GM10266 (cell line): ENCODE measurements around the gene LAYN.

Experiments used
- DNase-seq: peaks from one replicate; pipeline ENCODE4 v3.0.0; 2012; ENCODE audit errors: extremely low spot score
- TF ChIP-seq, protein P1 (sequence below): IDR thresholded peaks from 2 replicates; pipeline ENCODE4 v1.5.1; 2012; ENCODE audit warnings: mild to moderate bottlenecking, low read depth; ENCODE audit not compliant: control insufficient read depth, insufficient read depth; ENCODE audit errors: missing control alignments

The LAYN gene, protein sequence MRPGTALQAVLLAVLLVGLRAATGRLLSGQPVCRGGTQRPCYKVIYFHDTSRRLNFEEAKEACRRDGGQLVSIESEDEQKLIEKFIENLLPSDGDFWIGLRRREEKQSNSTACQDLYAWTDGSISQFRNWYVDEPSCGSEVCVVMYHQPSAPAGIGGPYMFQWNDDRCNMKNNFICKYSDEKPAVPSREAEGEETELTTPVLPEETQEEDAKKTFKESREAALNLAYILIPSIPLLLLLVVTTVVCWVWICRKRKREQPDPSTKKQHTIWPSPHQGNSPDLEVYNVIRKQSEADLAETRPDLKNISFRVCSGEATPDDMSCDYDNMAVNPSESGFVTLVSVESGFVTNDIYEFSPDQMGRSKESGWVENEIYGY

DNA sequence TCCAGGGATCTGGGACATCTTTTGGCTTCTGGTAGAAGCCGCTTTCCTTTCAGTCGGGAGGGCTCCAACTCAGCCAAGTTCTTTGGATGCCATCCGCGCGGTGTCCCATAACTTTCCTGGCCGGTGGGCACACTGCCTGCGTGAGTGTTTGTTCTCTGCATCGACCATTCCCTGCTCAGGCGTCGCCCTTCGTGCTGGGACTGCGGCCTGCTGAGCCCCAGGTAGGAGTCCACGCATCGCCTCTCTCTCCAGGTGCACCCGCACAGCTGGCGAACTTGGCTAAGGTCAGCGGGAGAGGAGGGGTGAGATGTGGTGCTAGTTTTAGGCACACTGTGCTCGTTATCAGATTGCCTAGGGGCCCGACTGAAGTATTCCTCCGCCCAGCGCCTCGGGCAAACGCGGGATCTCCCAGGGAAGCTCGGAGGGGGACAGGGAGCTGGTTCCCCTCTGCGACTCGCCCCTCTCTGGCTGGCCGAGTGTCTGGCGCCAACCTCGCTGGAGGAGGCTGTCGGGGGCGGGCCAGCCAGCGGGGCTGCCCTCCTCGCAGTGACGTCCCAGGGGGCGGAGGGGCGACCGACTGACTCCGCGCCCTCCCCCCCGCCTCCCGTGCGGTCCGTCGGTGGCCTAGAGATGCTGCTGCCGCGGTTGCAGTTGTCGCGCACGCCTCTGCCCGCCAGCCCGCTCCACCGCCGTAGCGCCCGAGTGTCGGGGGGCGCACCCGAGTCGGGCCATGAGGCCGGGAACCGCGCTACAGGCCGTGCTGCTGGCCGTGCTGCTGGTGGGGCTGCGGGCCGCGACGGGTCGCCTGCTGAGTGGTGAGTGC lies at the start of gene LAYN:
LAYN (plus strand) TSS at position 607 of the 823 bp plus-strand sequence; CDS start at position 731, 124 bp downstream.
- TF ChIP-seq, protein P1, sequence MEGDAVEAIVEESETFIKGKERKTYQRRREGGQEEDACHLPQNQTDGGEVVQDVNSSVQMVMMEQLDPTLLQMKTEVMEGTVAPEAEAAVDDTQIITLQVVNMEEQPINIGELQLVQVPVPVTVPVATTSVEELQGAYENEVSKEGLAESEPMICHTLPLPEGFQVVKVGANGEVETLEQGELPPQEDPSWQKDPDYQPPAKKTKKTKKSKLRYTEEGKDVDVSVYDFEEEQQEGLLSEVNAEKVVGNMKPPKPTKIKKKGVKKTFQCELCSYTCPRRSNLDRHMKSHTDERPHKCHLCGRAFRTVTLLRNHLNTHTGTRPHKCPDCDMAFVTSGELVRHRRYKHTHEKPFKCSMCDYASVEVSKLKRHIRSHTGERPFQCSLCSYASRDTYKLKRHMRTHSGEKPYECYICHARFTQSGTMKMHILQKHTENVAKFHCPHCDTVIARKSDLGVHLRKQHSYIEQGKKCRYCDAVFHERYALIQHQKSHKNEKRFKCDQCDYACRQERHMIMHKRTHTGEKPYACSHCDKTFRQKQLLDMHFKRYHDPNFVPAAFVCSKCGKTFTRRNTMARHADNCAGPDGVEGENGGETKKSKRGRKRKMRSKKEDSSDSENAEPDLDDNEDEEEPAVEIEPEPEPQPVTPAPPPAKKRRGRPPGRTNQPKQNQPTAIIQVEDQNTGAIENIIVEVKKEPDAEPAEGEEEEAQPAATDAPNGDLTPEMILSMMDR: no peak
- no peak for DNase-seq

GRCh38 chr11:111494040-111494439 lies 46.5 kb upstream of the LAYN start:
- TF ChIP-seq, protein P1: no peak
- no peak for DNase-seq

DNA sequence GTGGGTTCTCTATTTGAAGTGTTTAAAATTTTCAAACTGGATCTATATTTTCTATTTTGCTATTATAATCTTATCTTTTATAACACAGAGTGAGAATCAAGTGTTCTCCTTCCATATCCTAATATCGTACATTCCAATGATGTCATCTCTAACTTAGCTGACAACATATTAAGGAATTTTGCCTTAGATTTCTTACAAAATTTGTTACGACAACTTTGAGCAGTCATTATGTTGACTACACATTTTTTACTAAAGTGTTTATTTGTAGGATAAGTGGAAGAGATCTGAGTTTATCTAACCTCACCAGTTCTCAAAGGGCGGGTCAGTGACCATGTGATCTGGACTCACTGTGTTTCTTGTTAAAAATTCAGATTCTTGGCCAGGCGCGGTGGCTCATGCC lies 41.0 kb upstream of the LAYN start:
- TF ChIP-seq, protein P1: no peak
- no peak for DNase-seq

DNA sequence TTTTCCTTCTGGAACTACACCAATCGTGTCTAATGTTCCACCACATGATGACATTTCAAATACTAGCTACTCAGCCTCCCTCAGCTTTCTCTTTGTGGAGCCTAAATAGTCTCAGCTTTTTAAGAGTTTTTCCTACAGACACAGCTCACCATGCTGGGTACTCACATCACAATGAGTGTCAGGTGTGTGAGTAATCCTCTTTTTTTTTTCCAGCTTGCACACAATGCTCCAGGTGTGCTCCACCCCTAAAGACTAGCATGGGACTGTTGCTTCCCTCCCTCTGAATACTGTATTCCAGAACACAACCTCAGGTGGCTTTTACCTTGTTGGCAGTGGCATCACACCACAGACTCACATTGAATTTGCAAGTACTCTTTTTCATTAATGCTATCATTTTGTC lies 40.0 kb upstream of the LAYN start:
- TF ChIP-seq, protein P1: no peak
- DNase-seq: no peak

DNA sequence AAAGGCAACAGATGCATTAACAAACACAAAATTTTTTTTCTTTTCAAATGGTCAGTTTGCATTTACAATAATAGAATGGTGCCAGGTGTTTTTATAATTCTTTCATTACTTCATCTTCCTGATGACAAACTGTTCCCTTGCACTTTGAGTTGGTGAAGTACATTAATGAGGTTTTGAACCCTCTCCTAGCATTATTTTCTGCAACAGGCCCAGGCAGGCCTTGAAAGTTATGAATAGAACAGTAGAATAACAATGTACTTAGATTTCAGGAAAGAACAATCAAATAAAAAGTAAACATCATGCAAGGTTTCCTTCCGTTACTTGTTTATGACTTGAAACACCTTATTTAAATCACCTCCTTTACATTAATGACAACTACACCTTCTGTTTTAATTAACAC lies 37.9 kb upstream of the LAYN start:
- TF ChIP-seq, protein P1: no peak
- DNase-seq: no peak

GRCh38 chr11:111510311-111510710 lies 30.2 kb upstream of the LAYN start:
- TF ChIP-seq, protein P1: no peak
- DNase-seq: no peak
